ENCODE data around the gene AP5Z1. TPM values are rescaled to one million over a fixed set of nuclear protein-coding genes. Genes with fewer than 3 reads are reported as not detected.

AP5Z1 gene
- total RNA-seq, 1 experiment from 2014 or later = 38.3 TPM

GRCh38 chr7:4799508-4800268 lies 24.3 kb downstream of the AP5Z1 start:
- DNase-seq = peak; percentile 43
- peaks cover 2% of the 10 kb centered on the region for H3K27me3 Mint-ChIP-seq (ENCODE audit: low read depth)
- H3K4me3 Mint-ChIP-seq = no peak overlapping the region

More at GRCh38 chr7:4799508-4800268, 24.3 kb downstream of the AP5Z1 start:
- no peaks in the 10 kb centered on the region for H3K27me3 ChIP-seq (ENCODE audit: insufficient read depth, low read length)
- no peaks in the 10 kb centered on the region for H3K4me1 ChIP-seq (ENCODE audit: insufficient read depth, low read length)
- no peak overlapping the region for H2BK12ac ChIP-seq (ENCODE audit: insufficient read length, low read depth, low read length)
- no peak overlapping the region for H2BK20ac ChIP-seq (ENCODE audit: low read depth, low read length, poor library complexity, severe bottlenecking)
- H3K23ac ChIP-seq (ENCODE audit: insufficient read length, low read depth, low read length) = no peak overlapping the region
- Mint-ChIP-seq H3K9me3 (peaks cover 0 to 3% of the 10 kb centered on the region in 2 experiments; a peak in 1 of 5 replicates), H3K27ac (no peak overlapping the region), H3K4me1 (peaks cover 6 to 8% of the 10 kb centered on the region in 2 experiments), H3K36me3 (ENCODE audit: insufficient read depth in 1 of 3, low read depth in 3 of 3) (peaks cover under 1 to 4% (median 1%) of the 10 kb centered on the region in 3 experiments; a peak in 3 of 7 replicates)
- no peak for TF ChIP-seq CTCF (conservative IDR thresholded peaks at IDR 0.05)
- no peak overlapping the region for H2AFZ ChIP-seq (ENCODE audit: low read length)
- H3K18ac ChIP-seq (ENCODE audit: insufficient read length, low read depth, low read length) = no peak overlapping the region
- H3K79me2 ChIP-seq (ENCODE audit: insufficient read depth, low read length) = no peaks in the 10 kb centered on the region
- no peak overlapping the region for H3K4ac ChIP-seq (ENCODE audit: low read depth, low read length)
- no peaks in the 10 kb centered on the region for H3K79me1 ChIP-seq (ENCODE audit: insufficient read depth, low read depth, low read length, poor library complexity, severe bottlenecking)
- H4K91ac ChIP-seq (ENCODE audit: insufficient read length, low read depth, low read length) = no peak overlapping the region
- no peak overlapping the region for H3K9ac ChIP-seq (ENCODE audit: extremely low read depth, insufficient read length, low read length)
- H3K9me3 ChIP-seq (ENCODE audit: control insufficient read depth, low read depth, low read length) = no peaks in the 10 kb centered on the region
- no CpG with 5 or more reads among the region's 39 CpGs for WGBS (ENCODE audit: extremely low coverage, insufficient read length, low lambda C conversion rate)
- no peak overlapping the region for H2BK15ac ChIP-seq (ENCODE audit: low read depth, low read length)
- no peak overlapping the region for H3T11ph ChIP-seq (ENCODE audit: low read length)
- H4K5ac ChIP-seq (ENCODE audit: insufficient read length, low read depth, low read length) = no peak overlapping the region
- H3K23me2 ChIP-seq (ENCODE audit: insufficient read length, low read depth, low read length, poor library complexity, severe bottlenecking) = no peaks in the 10 kb centered on the region
- no peak overlapping the region for H2BK5ac ChIP-seq (ENCODE audit: insufficient read length, low read length)
- no peaks in the 10 kb centered on the region for H4K20me1 ChIP-seq (ENCODE audit: control insufficient read depth, insufficient read depth, insufficient read length)
- H4K8ac ChIP-seq (replicated peaks; ENCODE audit: insufficient read length, low read depth, low read length) = no peak overlapping the region
- no peak overlapping the region for H2BK120ac ChIP-seq (ENCODE audit: low read depth, low read length, poor library complexity, severe bottlenecking)
- H2AK5ac ChIP-seq (ENCODE audit: insufficient read length, low read length) = no peak overlapping the region
- no peak overlapping the region for H3K4me2 ChIP-seq (ENCODE audit: insufficient read depth, insufficient read length, low read length)
- H3K27ac ChIP-seq (ENCODE audit: insufficient read length, low read depth, low read length) = no peak overlapping the region
- H3K14ac ChIP-seq (ENCODE audit: insufficient read depth, low read length) = no peak overlapping the region
- H3K56ac ChIP-seq (ENCODE audit: insufficient read length, low read depth, low read length) = no peak overlapping the region

Measured in H9 (cell line).